Adrenal gland (tissue), 12 donors: ENCODE results near the gene DCAF8L2. TPM values are rescaled to one million over a fixed set of nuclear protein-coding genes. Genes with fewer than 3 reads are reported as not detected.
"Not testable (repeated sequence)": the region's sequence is repeated elsewhere in the genome, so short reads cannot be mapped to it uniquely, and the experiment has no call there.

Experiments used
- DNase-seq, 7 donors: peaks; one replicate each; pipeline ENCODE4 v3.0.0-alpha.2; 2019 to 2020
- H3K27ac ChIP-seq, 5 donors: fragments of 200-600 bp; sonication (generic) in 4 of 5; 1 replicate in 3 of 5; 2 replicates in 2 of 5; pipeline versions ENCODE4 v1.5.1 to v1.8.0; 2016 to 2020; ENCODE audit warnings: mild to moderate bottlenecking in 1 of 5
- H3K27me3 ChIP-seq: fragments of 200-600 bp; 2 replicates; pipeline ENCODE4 v1.8.0; 2021
- H3K36me3 ChIP-seq, 2 donors: fragments of 200-600 bp; replicated peaks in 1 of 2; 1 replicate in 1 of 2; 2 replicates in 1 of 2; pipeline versions ENCODE4 v1.5.1 to v1.8.0; 2018 to 2022
- H3K4me1 ChIP-seq, 2 donors: fragments of 200-600 bp; replicated peaks in 1 of 2; 1 replicate in 1 of 2; 2 replicates in 1 of 2; pipeline versions ENCODE4 v1.5.1 to v1.8.0; 2018 to 2021
- H3K4me3 ChIP-seq, 4 donors: fragments of 200-600 bp; sonication (generic) in 3 of 4; one replicate each; pipeline ENCODE4 v1.5.1; 2016 to 2018
- H3K9me3 ChIP-seq, 3 donors: fragments of 200-600 bp; sonication (generic) in 1 of 3; replicated peaks in 1 of 3; 1 replicate in 2 of 3; 2 replicates in 1 of 3; pipeline versions ENCODE4 v1.5.1 to v1.8.0; 2016 to 2021
- POLR2A ChIP-seq, 2 donors: fragments of 450-650 bp; IDR thresholded peaks; one replicate each; pipeline ENCODE4 v1.6.1; 2017; ENCODE audit warnings: antibody characterized with exemption in 2 of 2, mild to moderate bottlenecking in 2 of 2, moderate library complexity in 1 of 2
- WGBS, 4 donors: extraction: QIAGEN DNeasy Blood & Tissue Kit in 2 of 4; methylation state at CpG; one replicate each; pipeline versions ENCODE4 v1.1.5 to v1.1.7; 2013 to 2017; 5-methylcytosine and 5-hydroxymethylcytosine counted together
- intact Hi-C, 2 donors: fragments of 100-400 bp; cut with DNase I; formaldehyde crosslinking; loops; one replicate each; pipeline versions ENCODE4 v1.14.1 to v1.15.0; 2022 to 2023
- polyA plus RNA-seq, 3 donors: library from polyadenylated mRNA; stranded (reverse); fragments of 200-250 nt in 2 of 3; fragments of 350-450 nt in 1 of 3; fragmentation: Illumina TruSeq in 1 of 3; extraction: RNeasy Lipid Tissue Mini Kit (QIAGEN cat#74804) in 1 of 3; gene quantifications; one replicate each; pipeline ENCODE4 v1.2.3, GENCODE V29; 2013 to 2014
- total RNA-seq, 9 donors: library from RNA; depleted of rRNA in 4 of 9; stranded (reverse); fragments of >200 nt in 4 of 9; fragments of 120-200 nt in 1 of 9; fragmentation: NEBNext Ultra II Directional in 1 of 9; extraction: Animal tissue kit (Norgen Biotek cat#: 25700) in 1 of 9; gene quantifications; one replicate each; pipeline versions ENCODE4 v1.1.0 to v1.2.4, GENCODE V29; 2013 to 2023
- TF ChIP-seq, protein P1 (sequence below), 6 experiments: fragments of 450-650 bp in 4 of 6; fragments of 200-600 bp in 2 of 6; sonication (generic) in 1 of 6; IDR thresholded peaks; 1 replicate in 5 of 6; 2 replicates in 1 of 6; pipeline versions ENCODE4 v1.5.1 to v1.8.0; 2016 to 2021; ENCODE audit warnings: antibody characterized with exemption in 6 of 6, mild to moderate bottlenecking in 2 of 6, moderate library complexity in 1 of 6
- donor health status: healthy with polysubstance abuse.
- donor health status: Bipolar disorder and iron deficiency.
- donor health status: DM: yes; HTN: yes; CAD: no.
- donor health status: DM: no; HTN: no; CAD: no.
- donor health status: DM: no; HTN: no; CAD: no.
- donor health status: DM: yes; HTN: yes; CAD: no.

Gene DCAF8L2
- total and polyA plus RNA-seq, 12 donors, result not detected

DNA sequence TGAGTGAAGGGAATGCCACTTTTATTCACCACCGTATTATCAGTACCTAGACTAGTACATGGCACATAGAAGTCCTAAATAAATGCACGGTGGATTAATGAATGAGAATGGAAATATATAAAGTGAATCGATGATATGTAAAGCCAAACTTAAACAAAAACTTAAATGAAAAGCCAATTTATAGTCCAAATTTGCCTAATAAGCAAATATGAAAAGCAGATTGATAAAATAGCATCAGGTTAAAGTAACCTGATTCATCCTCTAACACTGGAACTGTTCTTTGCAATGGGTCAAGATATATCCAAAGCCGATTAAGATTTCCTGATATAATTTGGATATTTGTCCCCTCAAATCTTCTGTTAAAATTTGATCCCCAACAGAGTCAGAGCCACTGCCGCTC, 150.8 kb downstream of the DCAF8L2 start:
- Histone ChIP-seq H3K9me3 (no peaks in the 10 kb centered on the region), H3K27me3 (no peaks in the 10 kb centered on the region)

GRCh38 chrX:27743521-27743920, 153.4 kb downstream of the DCAF8L2 start:
- H3K27me3 ChIP-seq, H3K27ac ChIP-seq, intact Hi-C loops, H3K36me3 ChIP-seq, H3K9me3 ChIP-seq, H3K4me1 ChIP-seq, H3K4me3 ChIP-seq, DNase-seq: not testable (repeated sequence)
- WGBS, 4 donors, result 89 to 92% (median 90%) methylated on average over 9 of the region's 9 CpGs

More for the DNA sequence above, 150.8 kb downstream of the DCAF8L2 start:
- Histone ChIP-seq H3K36me3 (no peaks in the 10 kb centered on the region), H3K27ac (no peak overlapping the region), H3K4me3 (no peak overlapping the region), H3K4me1 (no peaks in the 10 kb centered on the region)
- WGBS, 4 donors, result 78 to 88% (median 82%) methylated on average over 5 of the region's 5 CpGs
- intact Hi-C loops, result no loop called here
- no peak for TF ChIP-seq POLR2A (IDR thresholded peaks at IDR 0.05)
- TF ChIP-seq, protein P1, sequence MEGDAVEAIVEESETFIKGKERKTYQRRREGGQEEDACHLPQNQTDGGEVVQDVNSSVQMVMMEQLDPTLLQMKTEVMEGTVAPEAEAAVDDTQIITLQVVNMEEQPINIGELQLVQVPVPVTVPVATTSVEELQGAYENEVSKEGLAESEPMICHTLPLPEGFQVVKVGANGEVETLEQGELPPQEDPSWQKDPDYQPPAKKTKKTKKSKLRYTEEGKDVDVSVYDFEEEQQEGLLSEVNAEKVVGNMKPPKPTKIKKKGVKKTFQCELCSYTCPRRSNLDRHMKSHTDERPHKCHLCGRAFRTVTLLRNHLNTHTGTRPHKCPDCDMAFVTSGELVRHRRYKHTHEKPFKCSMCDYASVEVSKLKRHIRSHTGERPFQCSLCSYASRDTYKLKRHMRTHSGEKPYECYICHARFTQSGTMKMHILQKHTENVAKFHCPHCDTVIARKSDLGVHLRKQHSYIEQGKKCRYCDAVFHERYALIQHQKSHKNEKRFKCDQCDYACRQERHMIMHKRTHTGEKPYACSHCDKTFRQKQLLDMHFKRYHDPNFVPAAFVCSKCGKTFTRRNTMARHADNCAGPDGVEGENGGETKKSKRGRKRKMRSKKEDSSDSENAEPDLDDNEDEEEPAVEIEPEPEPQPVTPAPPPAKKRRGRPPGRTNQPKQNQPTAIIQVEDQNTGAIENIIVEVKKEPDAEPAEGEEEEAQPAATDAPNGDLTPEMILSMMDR (IDR thresholded peaks at IDR 0.05), result no peak
- no peak for DNase-seq

DNA sequence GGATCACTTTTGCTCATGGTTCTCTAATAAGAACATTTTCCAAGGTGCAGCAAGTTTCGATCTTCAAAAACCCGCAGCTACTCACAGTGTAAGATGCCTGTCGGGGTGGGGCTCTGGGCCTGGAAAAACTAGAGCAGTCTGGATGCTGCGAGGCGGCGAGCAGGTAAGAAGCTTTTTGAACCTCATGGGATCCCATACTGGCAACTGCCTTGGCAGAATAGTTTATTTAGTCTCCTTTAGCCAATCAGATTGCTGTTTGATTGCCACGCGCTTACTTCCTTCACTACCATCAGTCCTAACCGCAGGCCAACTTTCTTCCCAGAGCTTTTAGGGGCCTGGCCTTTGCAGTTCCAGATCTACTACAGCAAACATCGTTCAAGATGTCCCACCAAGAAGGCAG, 156.4 kb downstream of the DCAF8L2 start:
- intact Hi-C loops, result no loop called here
- WGBS, 4 donors, result 83 to 100% (median 91%) methylated on average over 8 to 10 of the region's 10 CpGs
- H3K4me1 ChIP-seq, result no peaks in the 10 kb centered on the region

GRCh38 chrX:27750298-27750697, 160.2 kb downstream of the DCAF8L2 start:
- DNase-seq, H3K9me3 ChIP-seq, H3K27me3 ChIP-seq, H3K27ac ChIP-seq, intact Hi-C loops, H3K4me3 ChIP-seq, H3K4me1 ChIP-seq, H3K36me3 ChIP-seq: not testable (repeated sequence)
- 54 to 76% (median 63%) methylated on average over 2 of the region's 2 CpGs for WGBS, 4 donors

More for the DNA sequence above, 156.4 kb downstream of the DCAF8L2 start:
- Histone ChIP-seq H3K27me3 (peaks cover 3% of the 10 kb centered on the region), H3K36me3 (no peaks in the 10 kb centered on the region), H3K4me3 (no peak overlapping the region), H3K27ac (no peak overlapping the region), H3K9me3 (no peaks in the 10 kb centered on the region)
- no peak for TF ChIP-seq POLR2A (IDR thresholded peaks at IDR 0.05)
- TF ChIP-seq, protein P1 (IDR thresholded peaks at IDR 0.05), result no peak
- DNase-seq, result no peak

GRCh38 chrX:27751976-27752375, 161.8 kb downstream of the DCAF8L2 start:
- Histone ChIP-seq H3K4me1 (no peaks in the 10 kb centered on the region), H3K4me3 (no peak overlapping the region), H3K27ac (no peak overlapping the region), H3K27me3 (peaks cover 6% of the 10 kb centered on the region), H3K36me3 (no peaks in the 10 kb centered on the region), H3K9me3 (no peaks in the 10 kb centered on the region)
- intact Hi-C loops, result no loop called here
- DNase-seq, result no peak
- TF ChIP-seq, protein P1 (IDR thresholded peaks at IDR 0.05), result no peak
- TF ChIP-seq POLR2A (IDR thresholded peaks at IDR 0.05), result no peak
- 41 to 45% (median 44%) methylated on average over 2 of the region's 2 CpGs for WGBS, 4 donors
